Suppressor macrophage treated with lipopolysaccharide for 4 hours (primary cell): ENCODE measurements around the gene NHEJ1.

Experiments used
- DNase-seq: peaks from one replicate; pipeline ENCODE4 v3.0.0-alpha.2; 2020

The NHEJ1 gene

DNA sequence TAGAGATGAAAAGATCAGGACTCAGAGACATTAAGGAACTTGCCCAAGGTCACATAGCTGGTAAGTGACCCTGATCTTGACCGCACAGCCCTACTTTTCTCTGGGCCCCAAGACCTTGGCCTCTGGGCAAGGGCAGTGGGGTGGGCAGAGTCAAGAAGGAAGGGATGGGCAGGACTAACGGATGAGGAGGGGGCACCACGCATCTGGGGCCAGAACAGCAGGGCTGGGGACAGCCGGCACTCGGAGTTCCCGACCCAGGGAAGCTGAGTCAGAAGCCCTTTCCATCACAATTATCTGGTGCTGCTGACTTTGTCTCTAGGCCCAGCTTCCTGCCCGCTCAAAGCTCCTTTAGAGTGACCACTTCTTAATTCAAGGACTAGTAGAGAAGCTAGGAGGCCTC is 133.7 kb downstream of the NHEJ1 start:
- DNase-seq = no peak

DNA sequence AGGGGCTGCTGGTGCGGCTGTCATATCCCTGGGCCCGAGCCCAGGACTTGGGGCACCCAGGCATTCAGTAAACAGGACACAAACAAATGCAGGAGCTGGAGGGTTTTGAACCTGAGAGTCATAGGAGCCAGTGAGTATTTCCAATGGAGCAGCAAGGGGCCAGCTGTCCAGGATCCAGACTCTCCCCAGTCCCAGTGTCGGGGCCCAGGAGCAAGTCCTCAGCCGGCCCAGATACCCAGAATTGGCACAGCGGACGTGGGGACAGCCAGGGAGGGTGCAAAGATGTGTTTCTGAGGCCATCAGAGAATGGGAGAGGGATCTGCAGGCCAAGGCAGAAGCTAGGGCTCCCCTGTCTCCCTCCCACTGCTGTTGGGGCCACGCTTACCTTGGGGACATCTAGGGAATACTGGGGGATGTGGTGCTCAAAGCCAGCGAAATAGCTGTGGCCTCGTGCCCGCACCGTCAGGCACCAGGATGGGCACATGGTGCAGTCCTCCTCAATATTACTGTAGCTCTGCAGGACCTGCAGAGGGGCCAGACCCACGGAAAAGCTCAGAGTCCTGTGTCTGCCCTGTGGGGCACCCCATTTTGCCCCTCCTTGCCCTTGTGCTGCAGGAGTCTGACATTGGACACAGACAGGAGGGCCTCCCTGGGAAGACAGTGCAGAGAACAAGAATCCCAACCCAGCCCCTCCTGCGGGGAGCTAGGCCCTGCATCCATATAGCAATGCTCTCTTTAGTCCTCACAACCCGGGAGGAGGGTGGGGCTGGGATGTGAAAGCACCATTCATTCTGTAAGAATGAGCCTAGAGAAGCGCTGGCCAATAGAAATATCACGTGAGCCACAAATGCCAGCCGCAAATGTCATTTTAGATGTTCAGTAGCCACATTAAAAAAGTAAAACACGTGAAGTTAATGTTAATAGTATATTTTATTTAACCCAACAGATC is 134.7 kb downstream of the NHEJ1 start:
- no peak for DNase-seq
